Esophagus muscularis mucosa (tissue), 4 donors: ENCODE results near the gene CLDN5.

Experiments
- EP300 ChIP-seq: sonication (generic); formaldehyde crosslinking; IDR thresholded peaks from one replicate; pipeline ENCODE4 v1.6.1; 2017; ENCODE audit warnings: antibody characterized with exemption
- POLR2A ChIP-seq: fragments of 450-650 bp; IDR thresholded peaks from one replicate; pipeline ENCODE4 v1.6.1; 2017; ENCODE audit warnings: antibody characterized with exemption, moderate library complexity, mild to moderate bottlenecking, low read depth
- POLR2AphosphoS5 ChIP-seq, 2 donors: sonication (generic); formaldehyde crosslinking; IDR thresholded peaks; one replicate each; pipeline ENCODE4 v1.6.1; 2017; ENCODE audit warnings: antibody characterized with exemption in 2 of 2
- TF ChIP-seq, protein P1 (sequence below), 3 experiments: fragments of 200-600 bp in 2 of 3; fragments of 450-650 bp in 1 of 3; sonication (generic) in 2 of 3; IDR thresholded peaks; one replicate each; pipeline ENCODE4 v1.5.1; 2017 to 2019; ENCODE audit warnings: antibody characterized with exemption in 3 of 3, mild to moderate bottlenecking in 2 of 3, moderate library complexity in 1 of 3

DNA sequence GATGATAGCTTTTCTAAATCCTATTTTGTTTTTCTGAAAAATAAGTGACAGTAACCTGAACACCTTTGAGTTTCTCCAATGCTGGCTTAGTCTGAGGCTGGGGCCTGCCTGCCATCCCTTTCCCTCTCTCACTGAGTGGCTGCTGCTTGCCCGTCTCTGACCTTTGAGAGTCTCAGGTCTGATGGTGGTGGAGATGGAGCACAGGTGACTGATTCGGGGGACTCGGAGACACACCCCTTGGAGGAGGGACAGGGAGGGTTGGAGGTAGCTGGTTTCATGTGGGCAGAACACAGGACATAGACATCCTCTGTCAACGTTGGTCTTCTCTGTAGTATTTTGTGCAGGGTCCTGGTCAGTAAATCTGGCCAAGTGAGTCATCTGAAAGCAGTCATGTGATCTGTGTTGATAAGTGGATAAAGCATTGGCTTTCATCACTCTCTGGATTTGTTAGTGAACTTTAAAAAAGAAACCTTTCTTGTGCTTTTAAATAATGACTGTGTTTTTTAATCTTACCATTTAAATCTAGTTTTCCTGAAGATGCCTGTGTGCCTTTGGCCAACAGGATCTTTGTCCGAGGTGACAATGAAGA lies 47.1 kb upstream of the CLDN5 start:
- TF ChIP-seq, protein P1, sequence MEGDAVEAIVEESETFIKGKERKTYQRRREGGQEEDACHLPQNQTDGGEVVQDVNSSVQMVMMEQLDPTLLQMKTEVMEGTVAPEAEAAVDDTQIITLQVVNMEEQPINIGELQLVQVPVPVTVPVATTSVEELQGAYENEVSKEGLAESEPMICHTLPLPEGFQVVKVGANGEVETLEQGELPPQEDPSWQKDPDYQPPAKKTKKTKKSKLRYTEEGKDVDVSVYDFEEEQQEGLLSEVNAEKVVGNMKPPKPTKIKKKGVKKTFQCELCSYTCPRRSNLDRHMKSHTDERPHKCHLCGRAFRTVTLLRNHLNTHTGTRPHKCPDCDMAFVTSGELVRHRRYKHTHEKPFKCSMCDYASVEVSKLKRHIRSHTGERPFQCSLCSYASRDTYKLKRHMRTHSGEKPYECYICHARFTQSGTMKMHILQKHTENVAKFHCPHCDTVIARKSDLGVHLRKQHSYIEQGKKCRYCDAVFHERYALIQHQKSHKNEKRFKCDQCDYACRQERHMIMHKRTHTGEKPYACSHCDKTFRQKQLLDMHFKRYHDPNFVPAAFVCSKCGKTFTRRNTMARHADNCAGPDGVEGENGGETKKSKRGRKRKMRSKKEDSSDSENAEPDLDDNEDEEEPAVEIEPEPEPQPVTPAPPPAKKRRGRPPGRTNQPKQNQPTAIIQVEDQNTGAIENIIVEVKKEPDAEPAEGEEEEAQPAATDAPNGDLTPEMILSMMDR (IDR thresholded peaks at IDR 0.05), result no peak
- TF ChIP-seq POLR2A (no peak), EP300 (no peak), POLR2AphosphoS5 (IDR thresholded peaks at IDR 0.05) (no peak)
